ENCODE results near the gene EPAS1.
"Not testable (repeated sequence)": the region's sequence is repeated elsewhere in the genome, so short reads cannot be mapped to it uniquely, and the experiment has no call there.

The EPAS1 gene

GRCh38 chr2:46394649-46395510 is 97.7 kb downstream of the EPAS1 start:
- TF ChIP-seq GATA1 (IDR thresholded peaks at IDR 0.05; ENCODE audit: low read depth, low read length) (no peak), POLR2A (IDR thresholded peaks at IDR 0.05; ENCODE audit: low read length) (no peak)
- no peak for DNase-seq

- DNase-seq = not testable (repeated sequence)
Measured at GRCh38 chr2:46395730-46396129, 98.5 kb downstream of the EPAS1 start.

GRCh38 chr2:46400016-46400415 is 102.8 kb downstream of the EPAS1 start:
- no peak for DNase-seq
- TF ChIP-seq GATA1 (IDR thresholded peaks at IDR 0.05; ENCODE audit: low read depth, low read length) = no peak
- no peak for TF ChIP-seq POLR2A (IDR thresholded peaks at IDR 0.05; ENCODE audit: low read length)

- no peak for DNase-seq
- TF ChIP-seq POLR2A (IDR thresholded peaks at IDR 0.05; ENCODE audit: low read length) = no peak
- TF ChIP-seq GATA1 (IDR thresholded peaks at IDR 0.05; ENCODE audit: low read depth, low read length) = no peak
Measured at GRCh38 chr2:46402874-46403273, 105.7 kb downstream of the EPAS1 start.

- DNase-seq = no peak
- TF ChIP-seq POLR2A (IDR thresholded peaks at IDR 0.05; ENCODE audit: low read length) (no peak), GATA1 (IDR thresholded peaks at IDR 0.05; ENCODE audit: low read depth, low read length) (no peak)
Measured at GRCh38 chr2:46404181-46404759, 107.1 kb downstream of the EPAS1 start.

GRCh38 chr2:46407852-46408455 is 110.7 kb downstream of the EPAS1 start:
- TF ChIP-seq POLR2A (IDR thresholded peaks at IDR 0.05; ENCODE audit: low read length) = no peak
- no peak for TF ChIP-seq GATA1 (IDR thresholded peaks at IDR 0.05; ENCODE audit: low read depth, low read length)
- no peak for DNase-seq

GRCh38 chr2:46409756-46410155 is 112.5 kb downstream of the EPAS1 start:
- TF ChIP-seq POLR2A (IDR thresholded peaks at IDR 0.05; ENCODE audit: low read length) = no peak
- no peak for TF ChIP-seq GATA1 (IDR thresholded peaks at IDR 0.05; ENCODE audit: low read depth, low read length)
- DNase-seq = no peak

GRCh38 chr2:46410273-46411244 is 113.4 kb downstream of the EPAS1 start:
- no peak for DNase-seq
- TF ChIP-seq GATA1 (IDR thresholded peaks at IDR 0.05; ENCODE audit: low read depth, low read length) (no peak), POLR2A (IDR thresholded peaks at IDR 0.05; ENCODE audit: low read length) (no peak)

GRCh38 chr2:46411245-46411641 is 114.0 kb downstream of the EPAS1 start:
- no peak for TF ChIP-seq POLR2A (IDR thresholded peaks at IDR 0.05; ENCODE audit: low read length)
- no peak for TF ChIP-seq GATA1 (IDR thresholded peaks at IDR 0.05; ENCODE audit: low read depth, low read length)
- DNase-seq = no peak

GRCh38 chr2:46411985-46412384 is 114.8 kb downstream of the EPAS1 start:
- TF ChIP-seq GATA1 (IDR thresholded peaks at IDR 0.05; ENCODE audit: low read depth, low read length) (no peak), POLR2A (IDR thresholded peaks at IDR 0.05; ENCODE audit: low read length) (no peak)
- no peak for DNase-seq

GRCh38 chr2:46413111-46413510 is 115.9 kb downstream of the EPAS1 start:
- TF ChIP-seq GATA1 (IDR thresholded peaks at IDR 0.05; ENCODE audit: low read depth, low read length) (no peak), POLR2A (IDR thresholded peaks at IDR 0.05; ENCODE audit: low read length) (no peak)
- DNase-seq = no peak

GRCh38 chr2:46413631-46414030 is 116.4 kb downstream of the EPAS1 start:
- no peak for DNase-seq
- TF ChIP-seq POLR2A (IDR thresholded peaks at IDR 0.05; ENCODE audit: low read length) (no peak), GATA1 (IDR thresholded peaks at IDR 0.05; ENCODE audit: low read depth, low read length) (no peak)

GRCh38 chr2:46414701-46415100 is 117.5 kb downstream of the EPAS1 start:
- TF ChIP-seq GATA1 (IDR thresholded peaks at IDR 0.05; ENCODE audit: low read depth, low read length) (no peak), POLR2A (IDR thresholded peaks at IDR 0.05; ENCODE audit: low read length) (no peak)
- DNase-seq = no peak

- no peak for DNase-seq
- TF ChIP-seq POLR2A (IDR thresholded peaks at IDR 0.05; ENCODE audit: low read length) = no peak
- no peak for TF ChIP-seq GATA1 (IDR thresholded peaks at IDR 0.05; ENCODE audit: low read depth, low read length)
Measured at GRCh38 chr2:46416280-46416679, 119.1 kb downstream of the EPAS1 start.

Measured in erythroblast (primary cell).